GM21619 (cell line): Measurements from ENCODE around the gene TUBB1.

Experiments
- ATAC-seq: cut with Tn5 transposase; IDR thresholded peaks from one replicate; pipeline ENCODE4 v1.9.1; 2021; ENCODE audit not compliant: unreplicated experiment

TUBB1 gene

GRCh38 chr20:59042151-59042795, 23.0 kb downstream of the TUBB1 start, which contains the start of gene PRELID3B:
Gene PRELID3B (minus strand): TSS chr20:59042786. CDS start chr20:59042730, 56 bp downstream.
- ATAC-seq = peak; percentile 35

DNA sequence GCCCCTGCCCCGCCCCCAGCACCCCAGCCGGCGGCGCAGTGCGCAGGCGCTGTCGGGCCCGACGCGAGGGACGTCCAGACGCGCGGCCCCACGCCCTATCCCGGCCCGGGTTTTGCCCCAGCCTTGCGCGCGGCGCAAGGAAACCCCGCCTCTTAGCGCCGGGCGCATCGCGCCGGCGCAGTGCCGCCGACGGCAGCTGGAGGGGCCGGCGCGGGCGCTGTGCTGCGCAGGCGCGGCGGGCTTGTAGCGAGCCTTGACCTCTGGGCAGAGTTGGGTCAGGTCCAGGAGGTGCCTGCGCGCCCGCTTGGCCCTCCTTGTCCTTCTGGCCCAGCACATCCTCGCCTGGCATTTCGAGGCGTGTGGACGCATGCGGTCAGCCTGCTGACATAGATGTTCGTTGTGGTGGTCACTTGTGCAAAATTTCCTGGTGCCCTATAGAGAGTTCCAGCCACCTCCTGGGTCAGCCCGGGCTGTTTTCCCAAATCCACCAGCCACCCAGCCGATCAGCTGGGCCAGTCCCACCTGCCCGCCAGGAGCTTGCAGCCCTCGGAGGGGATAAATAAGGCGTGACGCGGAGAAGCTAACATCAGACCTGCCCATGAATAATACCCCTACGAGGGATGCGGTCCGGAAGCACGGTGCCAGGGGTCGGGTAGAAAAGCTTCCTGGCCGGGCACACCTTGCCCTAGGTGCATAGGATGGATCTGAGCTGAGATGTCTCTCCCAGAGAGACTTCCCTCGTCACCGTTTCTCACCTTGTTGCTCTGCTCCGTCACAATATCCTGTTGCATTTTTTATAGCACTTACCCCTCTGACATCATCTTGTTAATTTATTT, 23.8 kb downstream of the TUBB1 start:
- ATAC-seq = peak; percentile 87

DNA sequence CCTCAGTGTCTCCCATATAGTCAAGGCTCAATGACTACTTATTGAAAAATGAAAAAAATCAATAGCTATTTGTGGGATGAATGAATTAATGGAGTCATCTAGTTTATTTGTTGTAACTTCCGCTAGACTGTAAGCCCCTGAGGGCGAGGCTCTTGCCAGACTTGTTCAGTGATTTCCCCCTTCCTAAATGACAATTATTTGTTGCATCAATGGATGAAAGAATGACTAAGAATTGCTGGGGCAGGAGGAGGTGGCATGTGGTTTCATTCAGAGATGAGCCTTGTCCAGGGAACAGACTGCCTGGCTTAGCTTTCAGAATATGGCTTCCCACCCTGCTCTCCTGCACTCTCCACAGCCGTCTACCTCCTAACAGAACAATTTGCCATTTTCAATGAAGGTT, 24.5 kb downstream of the TUBB1 start:
- ATAC-seq = no peak

DNA sequence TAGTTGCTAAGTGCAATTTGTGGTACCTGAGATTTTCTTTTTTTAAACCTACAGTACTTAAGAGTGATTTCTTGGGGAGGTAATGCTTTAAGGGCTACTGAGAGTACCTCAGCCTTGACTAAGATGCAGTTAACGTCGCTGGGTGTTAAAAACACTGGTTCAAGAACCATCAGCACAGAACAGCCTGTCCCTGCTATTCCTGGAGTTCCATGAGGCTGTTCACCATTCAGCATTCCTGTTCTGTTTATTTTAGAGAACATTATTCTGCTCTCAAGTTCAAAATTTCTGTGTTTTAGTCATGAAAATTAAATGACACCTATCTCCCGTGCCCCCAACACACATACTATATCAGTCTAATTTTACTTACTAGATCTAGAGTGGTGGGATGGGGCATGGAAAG, 25.1 kb downstream of the TUBB1 start:
- no peak for ATAC-seq

DNA sequence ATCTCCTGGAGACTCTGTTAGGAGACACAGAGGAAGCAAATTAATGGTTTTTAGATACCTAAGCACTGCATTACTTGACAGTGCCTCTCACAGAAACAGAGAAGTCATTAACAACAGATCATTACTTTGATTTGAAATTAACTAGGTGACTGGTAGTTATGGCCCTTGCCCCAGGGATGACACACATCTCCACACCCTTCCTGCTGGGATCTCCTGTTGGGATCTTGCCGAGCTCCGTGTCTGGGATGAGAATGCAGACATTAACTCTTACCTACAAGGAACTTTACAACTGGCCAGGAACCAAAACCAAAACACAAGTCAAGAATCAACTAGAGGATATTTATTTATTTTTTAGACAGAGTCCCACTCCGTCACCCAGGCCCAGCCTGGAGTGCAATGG, 25.6 kb downstream of the TUBB1 start:
- ATAC-seq = no peak

DNA sequence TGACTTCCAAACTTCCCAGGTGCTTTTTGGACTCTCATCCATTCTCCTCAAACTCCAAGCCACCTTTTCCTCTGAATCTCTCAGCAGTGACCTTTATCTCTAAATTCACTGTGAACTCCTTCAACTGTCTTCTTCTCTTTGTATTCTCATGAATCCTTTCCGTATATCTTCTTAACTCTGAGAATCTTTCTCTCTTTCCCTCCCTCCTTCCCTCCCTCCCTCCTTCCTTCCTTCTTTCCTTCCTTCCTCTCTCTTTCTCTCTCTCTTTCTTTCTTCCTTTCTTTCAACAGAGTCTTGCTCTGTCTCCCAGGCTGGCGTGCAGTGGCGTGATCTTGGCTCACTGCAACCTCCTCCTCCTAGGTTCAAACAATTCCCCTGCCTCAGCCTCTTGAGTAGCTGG, 27.6 kb downstream of the TUBB1 start:
- no peak for ATAC-seq

GRCh38 chr20:59047938-59048680, 28.9 kb downstream of the TUBB1 start:
- ATAC-seq = no peak

GRCh38 chr20:59048681-59049030, 29.4 kb downstream of the TUBB1 start:
- no peak for ATAC-seq

DNA sequence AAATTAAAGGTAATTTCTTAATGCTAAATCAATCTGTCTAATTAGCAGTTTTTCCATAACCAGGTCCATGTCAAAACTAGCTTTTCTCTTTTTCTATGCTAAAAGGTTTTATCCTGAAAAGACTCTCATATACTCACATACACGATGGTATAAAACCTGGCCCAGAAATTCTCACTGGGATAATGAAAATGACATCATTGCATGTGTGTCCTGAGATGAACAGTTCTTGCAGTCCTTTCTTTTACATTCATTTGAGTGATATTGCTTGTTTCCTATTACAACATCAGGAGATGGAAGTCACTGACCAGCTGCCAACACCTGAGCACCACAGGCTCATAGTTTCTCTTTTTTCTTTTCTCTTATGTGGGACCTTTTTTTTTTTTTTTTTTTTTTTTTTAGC, 31.2 kb downstream of the TUBB1 start:
- no peak for ATAC-seq

GRCh38 chr20:59051666-59052185, 32.5 kb downstream of the TUBB1 start:
- no peak for ATAC-seq

DNA sequence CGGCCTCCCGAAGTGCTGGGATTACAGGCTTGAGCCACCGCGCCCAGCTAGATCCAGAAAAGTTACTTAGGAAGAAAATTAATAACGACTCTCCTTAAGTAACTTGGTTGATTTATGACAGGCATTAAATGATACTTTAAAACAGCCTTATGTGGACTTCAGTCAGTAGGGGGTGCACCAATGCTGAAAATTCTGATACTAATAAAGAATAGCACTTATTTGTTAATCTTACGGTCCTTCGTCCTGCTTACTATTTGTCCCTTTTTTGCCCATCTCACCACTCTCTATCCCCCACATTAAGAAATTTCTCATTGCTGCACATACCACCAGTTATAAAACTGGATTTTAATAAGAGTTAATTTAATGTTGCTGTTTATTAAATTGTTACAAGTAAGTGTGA, 36.1 kb downstream of the TUBB1 start:
- ATAC-seq = no peak

GRCh38 chr20:59062081-59062480, 42.9 kb downstream of the TUBB1 start:
- no peak for ATAC-seq

DNA sequence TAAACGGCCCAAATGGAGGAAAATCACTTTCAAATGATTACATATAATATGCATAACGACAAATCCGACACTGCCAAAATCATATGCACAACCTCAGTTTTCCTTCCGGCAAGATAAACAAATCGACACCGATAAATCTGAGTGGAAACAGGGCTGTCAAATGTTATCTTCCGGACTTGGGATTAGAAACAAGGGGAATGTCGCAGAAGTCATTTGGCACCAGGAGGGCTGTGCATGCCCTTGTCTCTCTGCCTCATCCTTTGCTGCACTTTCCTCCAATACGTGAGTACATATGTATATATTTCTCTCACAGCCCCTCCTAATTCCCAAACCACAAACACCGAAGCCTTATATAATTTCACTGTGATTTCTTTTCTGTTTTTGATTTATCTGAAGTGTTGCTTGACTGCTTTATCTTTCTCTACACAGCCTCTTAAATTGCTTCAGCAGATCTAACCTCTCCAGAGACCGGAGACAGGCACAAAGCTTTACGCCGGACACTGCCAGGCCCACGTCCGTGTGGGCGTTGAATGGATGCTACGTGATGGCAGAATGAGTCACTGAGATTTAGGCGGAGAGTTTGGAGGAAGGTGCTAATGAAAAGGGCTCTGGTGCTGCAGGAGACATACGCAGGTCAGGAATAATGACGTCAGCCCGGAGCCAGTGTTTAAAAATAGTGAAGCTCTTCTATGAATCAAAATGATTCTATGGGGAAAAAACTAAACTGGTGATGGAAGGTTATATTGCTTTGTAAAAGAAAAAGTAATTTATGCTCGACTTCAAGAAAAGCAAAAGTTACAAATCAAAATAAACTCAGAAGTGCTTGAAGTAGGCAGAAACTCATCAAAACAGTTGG, 44.4 kb downstream of the TUBB1 start:
- no peak for ATAC-seq

DNA sequence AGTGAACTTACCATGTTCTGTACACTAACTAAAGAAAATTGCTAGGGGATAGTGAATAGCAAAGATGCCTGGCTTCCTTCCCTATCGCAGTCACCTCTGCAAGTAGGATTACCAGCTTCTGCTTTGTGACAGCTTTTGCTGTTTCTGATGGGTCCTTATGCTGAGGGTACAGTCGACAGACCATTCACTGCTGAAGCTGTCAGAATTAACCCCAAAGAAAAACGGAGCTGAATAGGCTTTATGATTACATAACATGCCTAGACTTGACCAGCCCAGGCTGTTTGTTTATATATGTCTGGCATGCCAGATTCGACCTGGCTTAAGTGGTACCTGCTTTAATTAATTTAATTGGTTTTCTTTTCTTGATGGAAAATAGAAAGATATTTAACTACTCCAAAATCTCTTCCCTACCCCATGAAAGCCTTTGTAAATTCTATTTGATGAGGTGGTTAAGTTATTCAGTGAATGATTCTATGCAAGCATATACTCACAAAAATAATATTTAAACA, 45.0 kb downstream of the TUBB1 start:
- no peak for ATAC-seq

DNA sequence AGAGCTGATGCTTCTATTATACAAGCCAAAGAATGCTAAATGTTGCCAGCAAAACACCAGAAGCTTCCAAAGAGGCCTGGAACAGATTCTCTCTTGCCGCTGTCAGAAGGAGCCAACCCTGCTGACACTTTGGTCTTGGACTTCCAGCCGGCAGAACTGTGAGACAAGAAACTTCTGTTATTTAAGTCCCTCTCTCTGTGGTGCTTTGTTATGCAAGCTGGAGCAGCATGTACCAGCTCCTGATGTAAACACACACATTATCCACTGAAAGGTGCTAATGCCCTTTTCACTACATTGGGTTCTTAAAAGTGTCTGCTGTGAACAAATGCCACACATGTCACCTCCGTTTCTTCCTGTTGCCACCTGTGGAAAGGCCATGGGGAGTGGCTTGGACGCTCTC, 49.3 kb downstream of the TUBB1 start:
- ATAC-seq = no peak

- ATAC-seq = no peak
These were observed 49.8 kb downstream of the TUBB1 start for GRCh38 chr20:59069026-59069425.

DNA sequence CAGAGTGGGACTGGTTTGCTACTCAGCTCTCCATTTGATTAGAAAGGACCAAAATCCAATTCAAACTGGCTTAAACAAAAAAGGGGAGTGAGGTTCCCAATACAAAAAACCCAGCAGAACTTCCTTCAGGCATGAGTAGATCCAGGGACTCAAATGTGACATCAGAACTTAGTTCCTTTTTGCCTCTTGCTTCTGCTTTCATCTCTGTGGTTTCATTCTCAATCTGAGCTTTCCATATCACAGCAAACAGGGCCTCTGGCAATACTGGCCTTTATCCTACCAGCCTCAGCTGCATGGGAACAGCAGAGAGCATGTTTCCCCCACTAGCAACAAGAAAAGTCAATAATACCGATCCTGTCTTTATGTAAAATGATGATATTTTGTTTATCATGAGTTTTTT, 52.0 kb downstream of the TUBB1 start:
- peak; percentile 65 for ATAC-seq

DNA sequence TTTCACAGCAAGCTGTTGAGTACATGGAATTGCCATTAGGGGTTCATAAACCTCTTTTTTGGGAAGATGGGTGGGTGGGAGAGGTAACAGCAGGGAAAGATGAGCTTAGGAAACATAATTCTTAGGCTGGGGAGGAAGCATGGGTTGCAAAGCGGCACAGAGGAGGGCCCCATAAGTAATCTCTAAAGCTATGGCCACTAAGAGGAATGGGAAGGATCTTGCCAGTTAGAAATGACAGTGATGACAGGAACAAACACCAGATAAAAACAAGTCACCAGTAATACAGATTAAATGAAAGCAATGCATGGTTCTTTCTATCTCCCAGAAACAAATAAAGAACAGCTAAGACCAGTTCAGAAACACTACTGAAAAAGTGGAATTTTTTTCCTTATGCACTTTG, 54.4 kb downstream of the TUBB1 start:
- no peak for ATAC-seq

DNA sequence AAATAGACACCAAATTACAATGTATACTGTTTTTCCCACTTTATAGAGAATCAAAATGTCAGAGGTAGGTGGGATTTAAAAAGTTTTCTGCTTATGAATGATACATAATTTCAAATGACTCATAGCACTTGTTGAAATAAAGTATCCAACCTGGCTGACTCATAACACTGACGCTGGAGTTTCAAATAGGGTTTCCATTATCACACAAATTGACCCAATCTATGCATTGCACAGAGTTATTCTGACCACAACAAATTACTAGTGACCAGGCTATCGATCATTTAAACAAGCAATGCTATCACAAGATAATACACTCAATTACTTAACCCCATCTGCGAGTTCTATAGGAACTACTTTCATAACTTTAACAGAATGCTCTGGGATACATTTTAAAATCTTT, 55.2 kb downstream of the TUBB1 start:
- no peak for ATAC-seq

- ATAC-seq = no peak
These were observed 56.8 kb downstream of the TUBB1 start for GRCh38 chr20:59075934-59076508.
